Smooth muscle cell (in vitro differentiated cells): ENCODE results near the gene GNRHR. TPM values are rescaled to one million over a fixed set of nuclear protein-coding genes. Genes with fewer than 3 reads are reported as not detected.

ENCODE experiments used
- DNase-seq: peaks from one replicate; lab custom pipeline; 2025; ENCODE audit not compliant: unreplicated experiment; lab: John Stamatoyannopoulos, UW
- H2AFZ ChIP-seq: fragments of 200-600 bp; sonication (generic); 2 replicates; pipeline ENCODE4 v1.6.0; 2016; ENCODE audit warnings: antibody characterized with exemption, low read depth, mild to moderate bottlenecking
- H3F3A ChIP-seq: fragments of 200-600 bp; sonication (generic); 2 replicates; pipeline ENCODE4 v1.6.0; 2017; ENCODE audit warnings: antibody characterized with exemption, low read depth
- H3K27ac ChIP-seq: fragments of 200-600 bp; sonication (generic); 2 replicates; pipeline ENCODE4 v1.5.1; 2016; ENCODE audit warnings: low read depth, mild to moderate bottlenecking
- H3K27me3 ChIP-seq: fragments of 200-600 bp; sonication (generic); 2 replicates; pipeline ENCODE4 v1.6.1; 2016; ENCODE audit warnings: low read depth, mild to moderate bottlenecking
- H3K36me3 ChIP-seq: fragments of 200-600 bp; sonication (generic); 2 replicates; pipeline ENCODE4 v1.5.1; 2016; ENCODE audit warnings: low read depth
- H3K4me1 ChIP-seq: fragments of 200-600 bp; sonication (generic); 2 replicates; pipeline ENCODE4 v1.5.1; 2016; ENCODE audit warnings: low read depth
- H3K4me2 ChIP-seq: fragments of 200-600 bp; sonication (generic); 2 replicates; pipeline ENCODE4 v1.6.0; 2016; ENCODE audit warnings: mild to moderate bottlenecking
- H3K4me3 ChIP-seq: fragments of 200-600 bp; sonication (generic); 2 replicates; pipeline ENCODE4 v1.5.1; 2016; ENCODE audit warnings: mild to moderate bottlenecking
- H3K79me2 ChIP-seq: fragments of 200-600 bp; sonication (generic); 2 replicates; pipeline ENCODE4 v1.6.0; 2016; ENCODE audit warnings: low read depth, mild to moderate bottlenecking
- H3K9ac ChIP-seq: fragments of 200-600 bp; sonication (generic); 2 replicates; pipeline ENCODE4 v1.6.0; 2016; ENCODE audit warnings: low read depth
- H3K9me3 ChIP-seq: fragments of 200-600 bp; sonication (generic); replicated peaks from 2 replicates; pipeline ENCODE4 v1.5.1; 2016; ENCODE audit warnings: low read depth
- H4K20me1 ChIP-seq: fragments of 200-600 bp; sonication (generic); 2 replicates; pipeline ENCODE4 v1.6.0; 2016; ENCODE audit warnings: low read depth
- CTCF ChIP-seq: fragments of 200-600 bp; sonication (generic); IDR thresholded peaks from 2 replicates; pipeline ENCODE4 v1.5.1; 2017; ENCODE audit warnings: borderline replicate concordance, mild to moderate bottlenecking, antibody characterized with exemption; ENCODE audit not compliant: insufficient read depth, poor library complexity, severe bottlenecking
- WGBS: methylation state at CpG from one replicate; pipeline ENCODE4 v1.1.7; 2016; ENCODE audit warnings: low lambda C conversion rate; 5-methylcytosine and 5-hydroxymethylcytosine counted together
- polyA plus RNA-seq: library from polyadenylated mRNA; unstranded; fragments of >200 nt; fragmentation: Nextera tagmentation; extraction: Ambion mirVana; gene quantifications from 2 replicates; pipeline ENCODE4 v1.2.1, GENCODE V29; 2016
- total RNA-seq: library from RNA; depleted of rRNA; stranded (reverse); fragments of >200 nt; gene quantifications from 2 replicates; pipeline ENCODE4 v1.2.3, GENCODE V29; 2014

The GNRHR gene
- total and polyA plus RNA-seq, 2 experiments from 2014 or later = 0.27 TPM; not detected in 1

DNA sequence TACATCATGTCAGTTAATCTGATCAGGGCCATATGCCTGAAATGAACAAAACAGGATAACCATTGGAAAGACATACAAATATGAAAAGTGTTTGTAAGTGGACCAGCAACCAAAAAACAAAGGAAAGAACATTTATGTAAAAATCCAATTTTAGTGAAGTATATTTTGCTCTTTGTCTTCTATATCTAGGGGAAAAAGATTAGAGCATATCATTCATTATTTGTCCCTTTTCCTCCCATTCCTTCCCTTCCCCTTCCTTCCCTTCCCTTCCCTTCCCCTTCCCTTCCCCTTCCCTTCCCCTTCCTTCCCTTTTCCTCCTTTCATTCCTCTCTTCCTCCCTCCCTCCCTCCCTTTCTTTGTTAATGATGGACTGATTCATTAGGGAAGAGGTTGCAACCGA, 1.8 kb upstream of the GNRHR start:
- DNase-seq = no peak
- H3K4me1 ChIP-seq = peaks cover 12% of the 10 kb centered on the region
- no peaks in the 10 kb centered on the region for H3K79me2 ChIP-seq
- H4K20me1 ChIP-seq = no peaks in the 10 kb centered on the region
- TF ChIP-seq CTCF = no peak
- H3K27ac ChIP-seq = no peak overlapping the region
- no peaks in the 10 kb centered on the region for H3F3A ChIP-seq
- H3K4me2 ChIP-seq = no peak overlapping the region
- 83% methylated on average over 1 of the region's 1 CpG for WGBS
- H3K4me3 ChIP-seq = no peak overlapping the region
- no peak overlapping the region for H3K9ac ChIP-seq
- H2AFZ ChIP-seq = no peak overlapping the region
- no peaks in the 10 kb centered on the region for H3K9me3 ChIP-seq
- H3K36me3 ChIP-seq = no peaks in the 10 kb centered on the region
- no peaks in the 10 kb centered on the region for H3K27me3 ChIP-seq

DNA sequence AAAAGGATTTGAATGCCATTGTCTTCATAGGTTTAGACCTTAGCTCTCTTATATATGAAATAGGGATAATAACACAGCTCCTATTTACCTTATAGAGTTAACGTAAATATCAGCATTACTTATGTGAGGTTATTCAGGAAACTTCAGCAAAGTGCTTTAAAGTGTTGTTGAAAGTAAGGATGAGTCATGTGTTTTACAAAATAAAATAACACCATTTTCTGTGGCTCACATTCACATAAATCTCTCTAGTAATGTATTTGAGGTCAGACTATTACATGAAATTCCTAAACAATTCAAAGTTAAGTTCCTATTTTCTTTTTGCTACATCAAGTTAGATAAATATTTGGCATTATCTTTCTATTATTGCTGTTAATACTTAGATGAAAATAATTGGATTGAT, 2.9 kb downstream of the GNRHR start:
- no peak for TF ChIP-seq CTCF
- no peak for DNase-seq
- H3K4me2 ChIP-seq = no peak overlapping the region

GRCh38 chr4:67750691-67751090, 3.5 kb downstream of the GNRHR start:
- no peaks in the 10 kb centered on the region for H3F3A ChIP-seq
- no peak overlapping the region for H3K27ac ChIP-seq
- TF ChIP-seq CTCF = no peak
- WGBS = 84% methylated on average over 4 of the region's 4 CpGs
- H3K27me3 ChIP-seq = no peaks in the 10 kb centered on the region
- no peaks in the 10 kb centered on the region for H3K9me3 ChIP-seq
- no peak overlapping the region for H2AFZ ChIP-seq
- no peak for DNase-seq
- no peak overlapping the region for H3K4me2 ChIP-seq
- H3K36me3 ChIP-seq = no peaks in the 10 kb centered on the region
- H4K20me1 ChIP-seq = no peaks in the 10 kb centered on the region
- H3K4me3 ChIP-seq = no peak overlapping the region
- no peak overlapping the region for H3K9ac ChIP-seq
- H3K79me2 ChIP-seq = no peaks in the 10 kb centered on the region
- H3K4me1 ChIP-seq = peaks cover 6% of the 10 kb centered on the region

More for the DNA sequence above, 2.9 kb downstream of the GNRHR start:
- Histone ChIP-seq H3K9ac (no peak overlapping the region), H3K79me2 (no peaks in the 10 kb centered on the region), H3F3A (no peaks in the 10 kb centered on the region), H3K36me3 (no peaks in the 10 kb centered on the region), H3K27me3 (no peaks in the 10 kb centered on the region), H4K20me1 (no peaks in the 10 kb centered on the region), H3K4me1 (peaks cover 6% of the 10 kb centered on the region), H3K4me3 (no peak overlapping the region), H3K27ac (no peak overlapping the region), H3K9me3 (no peaks in the 10 kb centered on the region), H2AFZ (no peak overlapping the region)
- 77% methylated on average over 1 of the region's 1 CpG for WGBS

GRCh38 chr4:67749286-67749685, 4.9 kb downstream of the GNRHR start:
- Histone ChIP-seq H3F3A (no peaks in the 10 kb centered on the region), H3K36me3 (no peaks in the 10 kb centered on the region), H3K9ac (no peak overlapping the region), H3K4me2 (no peak overlapping the region), H2AFZ (no peak overlapping the region), H3K4me1 (peaks cover 6% of the 10 kb centered on the region), H3K27me3 (no peaks in the 10 kb centered on the region), H3K4me3 (no peak overlapping the region), H3K27ac (no peak overlapping the region), H3K9me3 (no peaks in the 10 kb centered on the region), H4K20me1 (no peaks in the 10 kb centered on the region), H3K79me2 (no peaks in the 10 kb centered on the region)
- TF ChIP-seq CTCF = no peak
- WGBS = 74% methylated on average over 3 of the region's 3 CpGs
- DNase-seq = no peak
